22Rv1 (cell line): Measurements from ENCODE around the gene LURAP1L.

Experiments used
- CTCF ChIP-seq: fragments of 450-650 bp; IDR thresholded peaks from 2 replicates; pipeline ENCODE4 v1.5.1; 2017; ENCODE audit warnings: mild to moderate bottlenecking
- ZFX ChIP-seq: fragments of 450-650 bp; IDR thresholded peaks from 2 replicates; pipeline ENCODE4 v1.6.1; 2017; ENCODE audit warnings: antibody characterized with exemption, borderline replicate concordance

GRCh38 chr9:12817702-12818101 is 42.9 kb downstream of the LURAP1L start:
- TF ChIP-seq CTCF (no peak), ZFX (no peak)
